SU-DHL-6 (cell line): ENCODE data around the gene PIF1.

Experiments used
- EZH2phosphoT487 ChIP-seq: fragments of 200-600 bp; sonication (generic), shearing (Covaris generic); conservative IDR thresholded peaks from 2 replicates; pipeline ENCODE4 v1.6.1; 2018; ENCODE audit warnings: mild to moderate bottlenecking, antibody characterized with exemption, low read length, moderate library complexity, mixed read lengths
- TF ChIP-seq, protein P1 (sequence below): fragments of 200-600 bp; sonication (generic); IDR thresholded peaks from one replicate; pipeline ENCODE4 v1.5.1; 2017; ENCODE audit warnings: antibody characterized with exemption, mild to moderate bottlenecking, low read length, moderate library complexity; ENCODE audit not compliant: insufficient read depth, poor library complexity, severe bottlenecking

DNA sequence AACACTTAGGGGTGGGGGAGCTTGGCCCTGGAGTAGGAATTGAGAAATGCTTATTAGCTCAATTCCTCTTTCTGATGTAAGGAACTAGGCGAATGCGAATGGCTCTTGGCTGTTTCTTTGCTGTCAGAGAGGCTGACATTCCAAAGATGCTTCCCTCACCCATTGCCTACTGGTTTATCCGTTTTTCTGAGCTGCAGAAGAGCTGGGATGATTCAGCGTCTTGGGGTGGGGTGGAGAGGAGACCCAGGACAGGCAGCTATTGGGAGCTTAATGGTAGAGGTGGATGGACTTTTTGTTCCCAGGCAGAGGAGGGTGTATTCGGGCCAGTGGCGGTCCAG is 26.0 kb upstream of the PIF1 start:
- no peak for TF ChIP-seq EZH2phosphoT487
- TF ChIP-seq, protein P1, sequence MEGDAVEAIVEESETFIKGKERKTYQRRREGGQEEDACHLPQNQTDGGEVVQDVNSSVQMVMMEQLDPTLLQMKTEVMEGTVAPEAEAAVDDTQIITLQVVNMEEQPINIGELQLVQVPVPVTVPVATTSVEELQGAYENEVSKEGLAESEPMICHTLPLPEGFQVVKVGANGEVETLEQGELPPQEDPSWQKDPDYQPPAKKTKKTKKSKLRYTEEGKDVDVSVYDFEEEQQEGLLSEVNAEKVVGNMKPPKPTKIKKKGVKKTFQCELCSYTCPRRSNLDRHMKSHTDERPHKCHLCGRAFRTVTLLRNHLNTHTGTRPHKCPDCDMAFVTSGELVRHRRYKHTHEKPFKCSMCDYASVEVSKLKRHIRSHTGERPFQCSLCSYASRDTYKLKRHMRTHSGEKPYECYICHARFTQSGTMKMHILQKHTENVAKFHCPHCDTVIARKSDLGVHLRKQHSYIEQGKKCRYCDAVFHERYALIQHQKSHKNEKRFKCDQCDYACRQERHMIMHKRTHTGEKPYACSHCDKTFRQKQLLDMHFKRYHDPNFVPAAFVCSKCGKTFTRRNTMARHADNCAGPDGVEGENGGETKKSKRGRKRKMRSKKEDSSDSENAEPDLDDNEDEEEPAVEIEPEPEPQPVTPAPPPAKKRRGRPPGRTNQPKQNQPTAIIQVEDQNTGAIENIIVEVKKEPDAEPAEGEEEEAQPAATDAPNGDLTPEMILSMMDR: no peak
